Uterus (tissue), 4 donors: Measurements from ENCODE around the gene BCL11B. TPM values are rescaled to one million over a fixed set of nuclear protein-coding genes. Genes with fewer than 3 reads are reported as not detected.

ENCODE experiments used
- DNase-seq, 2 donors: peaks; one replicate each; pipeline ENCODE4 v3.0.0-alpha.2; 2019 to 2020
- H3K27ac ChIP-seq, 2 donors: fragments of 200-600 bp; sonication (generic); 1 replicate in 1 of 2; 2 replicates in 1 of 2; pipeline ENCODE4 v1.5.1; 2016 to 2018
- H3K27me3 ChIP-seq, 2 donors: fragments of 200-600 bp; sonication (generic); one replicate each; pipeline ENCODE4 v1.5.1; 2018 to 2019; ENCODE audit warnings: control low read depth in 1 of 2
- H3K36me3 ChIP-seq, 2 donors: fragments of 200-600 bp; sonication (generic); one replicate each; pipeline ENCODE4 v1.5.1; 2019; ENCODE audit warnings: control low read depth in 1 of 2
- H3K4me1 ChIP-seq, 2 donors: fragments of 200-600 bp; sonication (generic); one replicate each; pipeline ENCODE4 v1.5.1; 2018 to 2019; ENCODE audit warnings: control low read depth in 1 of 2
- H3K4me3 ChIP-seq, 2 donors: fragments of 200-600 bp; sonication (generic); 1 replicate in 1 of 2; 2 replicates in 1 of 2; pipeline ENCODE4 v1.5.1; 2018 to 2019; ENCODE audit warnings: mild to moderate bottlenecking in 1 of 2
- H3K9me3 ChIP-seq, 2 donors: fragments of 200-600 bp; sonication (generic); one replicate each; pipeline ENCODE4 v1.5.1; 2019; ENCODE audit warnings: control low read depth in 1 of 2
- POLR2A ChIP-seq, 2 donors: fragments of 450-650 bp; IDR thresholded peaks; one replicate each; pipeline ENCODE4 v1.6.1; 2016; ENCODE audit warnings: antibody characterized with exemption in 2 of 2, mild to moderate bottlenecking in 1 of 2, moderate library complexity in 1 of 2
- intact Hi-C: fragments of 100-400 bp; cut with DNase I; formaldehyde crosslinking; loops from one replicate; pipeline ENCODE4 v1.15.1; 2023; ENCODE audit warnings: low total_unique reads
- total RNA-seq, 4 donors: library from RNA; depleted of rRNA in 3 of 4; stranded (reverse); fragments of >200 nt in 3 of 4; gene quantifications; one replicate each; pipeline versions ENCODE4 v1.1.0 to v1.2.4, GENCODE V29; 2014 to 2023
- TF ChIP-seq, protein P1 (sequence below), 4 experiments: fragments of 200-600 bp in 2 of 4; fragments of 450-650 bp in 2 of 4; sonication (generic) in 2 of 4; IDR thresholded peaks; one replicate each; pipeline ENCODE4 v1.5.1; 2016 to 2019; ENCODE audit warnings: antibody characterized with exemption in 4 of 4, mild to moderate bottlenecking in 2 of 4, moderate library complexity in 1 of 4
- donor health status: DM: yes; HTN: yes; CAD: no.

Gene BCL11B
- total RNA-seq, 4 donors from 2014 or later: 0.29 to 0.55 (median 0.46) TPM; not detected in 1

DNA sequence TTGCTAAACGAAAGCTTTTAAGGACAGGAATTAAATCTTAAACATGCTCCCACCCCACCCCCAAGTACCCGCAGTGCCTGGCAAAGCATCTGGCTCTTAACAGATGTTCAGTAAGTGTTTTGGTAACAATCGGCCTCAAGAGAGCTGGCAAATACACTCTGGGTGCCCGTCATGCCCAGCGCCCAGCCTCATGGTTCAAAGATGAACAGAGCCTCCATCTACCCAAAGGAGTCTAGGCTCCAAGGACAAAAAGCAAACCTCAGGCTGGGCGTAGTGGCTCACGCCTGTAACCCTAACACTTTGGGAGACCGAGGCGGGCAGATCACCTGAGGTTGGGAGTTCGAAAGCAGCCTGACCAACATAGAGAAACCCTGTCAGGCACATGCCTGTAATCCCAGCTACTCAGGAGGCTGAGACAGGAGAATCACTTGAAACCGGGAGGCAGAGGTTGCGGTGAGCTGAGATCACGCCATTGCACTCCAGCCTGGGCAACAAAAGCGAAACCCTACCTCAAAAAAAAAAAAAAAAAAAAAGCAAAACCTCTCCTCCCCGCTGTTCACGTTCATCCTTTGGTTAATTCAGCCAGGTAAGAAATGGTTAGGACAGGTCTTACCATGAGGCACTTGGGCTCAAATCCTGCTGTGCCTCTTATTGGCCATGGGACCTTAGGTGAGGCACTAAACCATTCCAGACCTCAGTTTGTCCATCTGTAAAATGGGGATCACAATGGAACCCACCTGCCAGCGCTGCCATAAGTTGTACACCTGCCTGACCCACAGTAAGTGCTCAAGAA, 151.3 kb downstream of the BCL11B start:
- DNase-seq: no peak

DNA sequence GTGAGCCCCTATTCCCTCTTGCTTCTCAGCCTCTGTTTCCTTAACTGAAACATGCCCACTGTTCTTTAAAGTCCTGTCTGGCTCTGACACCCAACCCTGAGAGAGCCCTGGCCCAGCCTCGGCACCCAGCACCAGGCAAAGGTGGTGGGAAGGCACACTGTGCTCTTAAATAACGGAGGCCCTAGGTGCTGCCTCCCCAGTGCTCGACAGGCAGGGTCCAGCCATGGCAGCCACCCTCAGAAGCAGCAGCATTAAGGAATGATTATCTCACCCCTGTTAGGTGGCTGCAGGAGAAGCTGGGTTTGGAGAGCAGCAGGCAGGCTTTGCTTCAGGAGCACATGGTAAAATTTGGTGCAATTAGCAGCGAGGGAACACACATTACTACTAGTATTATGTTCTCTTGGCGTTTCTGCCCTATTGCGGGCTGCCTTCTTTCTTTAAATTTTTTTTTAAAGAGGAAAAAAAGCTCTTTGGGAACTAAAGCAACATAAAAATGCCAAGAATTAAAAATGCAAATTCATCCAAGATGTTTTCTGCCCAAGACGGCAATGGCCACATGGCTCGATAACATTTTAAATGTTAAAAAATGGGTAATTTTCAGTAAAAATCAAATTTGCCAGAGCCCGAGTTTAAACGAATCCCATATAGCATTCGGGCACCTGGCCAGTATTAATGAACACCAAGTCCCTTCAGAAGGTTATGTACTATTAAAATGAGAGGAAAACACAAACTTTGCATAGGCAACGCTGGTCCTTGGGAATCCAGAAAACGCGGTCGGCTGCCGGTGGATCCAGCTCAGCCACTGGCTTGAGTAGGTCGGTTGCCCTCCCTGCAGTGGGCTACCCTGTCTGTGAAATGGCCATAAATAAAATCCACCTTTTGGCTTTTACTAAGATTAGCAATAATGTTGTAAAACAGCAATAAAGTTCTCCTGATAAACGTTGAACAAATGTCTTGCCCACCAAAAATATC, 152.2 kb downstream of the BCL11B start:
- peaks cover 0 to 4% of the 10 kb centered on the region in 2 donors for H3K27me3 ChIP-seq
- no peaks in the 10 kb centered on the region for H3K4me1 ChIP-seq
- no peak overlapping the region for H3K27ac ChIP-seq
- DNase-seq: no peak
- no peaks in the 10 kb centered on the region for H3K9me3 ChIP-seq
- TF ChIP-seq, protein P1, sequence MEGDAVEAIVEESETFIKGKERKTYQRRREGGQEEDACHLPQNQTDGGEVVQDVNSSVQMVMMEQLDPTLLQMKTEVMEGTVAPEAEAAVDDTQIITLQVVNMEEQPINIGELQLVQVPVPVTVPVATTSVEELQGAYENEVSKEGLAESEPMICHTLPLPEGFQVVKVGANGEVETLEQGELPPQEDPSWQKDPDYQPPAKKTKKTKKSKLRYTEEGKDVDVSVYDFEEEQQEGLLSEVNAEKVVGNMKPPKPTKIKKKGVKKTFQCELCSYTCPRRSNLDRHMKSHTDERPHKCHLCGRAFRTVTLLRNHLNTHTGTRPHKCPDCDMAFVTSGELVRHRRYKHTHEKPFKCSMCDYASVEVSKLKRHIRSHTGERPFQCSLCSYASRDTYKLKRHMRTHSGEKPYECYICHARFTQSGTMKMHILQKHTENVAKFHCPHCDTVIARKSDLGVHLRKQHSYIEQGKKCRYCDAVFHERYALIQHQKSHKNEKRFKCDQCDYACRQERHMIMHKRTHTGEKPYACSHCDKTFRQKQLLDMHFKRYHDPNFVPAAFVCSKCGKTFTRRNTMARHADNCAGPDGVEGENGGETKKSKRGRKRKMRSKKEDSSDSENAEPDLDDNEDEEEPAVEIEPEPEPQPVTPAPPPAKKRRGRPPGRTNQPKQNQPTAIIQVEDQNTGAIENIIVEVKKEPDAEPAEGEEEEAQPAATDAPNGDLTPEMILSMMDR (IDR thresholded peaks at IDR 0.05): no peak
- TF ChIP-seq POLR2A (IDR thresholded peaks at IDR 0.05): no peak
- H3K4me3 ChIP-seq: no peak overlapping the region
- no peaks in the 10 kb centered on the region for H3K36me3 ChIP-seq
- intact Hi-C loops: no loop called here

More for the DNA sequence above, 151.3 kb downstream of the BCL11B start:
- H3K36me3 ChIP-seq: no peaks in the 10 kb centered on the region
- no peaks in the 10 kb centered on the region for H3K4me1 ChIP-seq
- no peak overlapping the region for H3K4me3 ChIP-seq
- peaks cover 0 to 4% of the 10 kb centered on the region in 2 donors for H3K27me3 ChIP-seq
- H3K9me3 ChIP-seq: no peaks in the 10 kb centered on the region
- no peak overlapping the region for H3K27ac ChIP-seq
- TF ChIP-seq POLR2A (IDR thresholded peaks at IDR 0.05): no peak
- TF ChIP-seq, protein P1 (IDR thresholded peaks at IDR 0.05): no peak
- intact Hi-C loops: no loop called here

Other genes starting within 250 kb of the BCL11B start
- 100 to 1,000 TPM in 3 of 4 donors, 10 to 100 TPM in 1; 98.1 to 151 (median 121) TPM for gene SETD3, start 208.7 kb upstream of the BCL11B start, total RNA-seq
- 10 to 100 TPM; 17.4 to 43.2 (median 34.4) TPM for gene CCNK, start 209.2 kb upstream of the BCL11B start, total RNA-seq